COLO668 (cell line): ENCODE results near the gene FERMT1.
"Not testable (repeated sequence)": the region's sequence is repeated elsewhere in the genome, so short reads cannot be mapped to it uniquely, and the experiment has no call there.

Source experiments
- DNase-seq: peaks from one replicate; lab custom pipeline; 2025; ENCODE audit not compliant: unreplicated experiment; lab: John Stamatoyannopoulos, UW

Gene FERMT1

GRCh38 chr20:6041808-6042265 is 81.0 kb downstream of the FERMT1 start:
- DNase-seq, result no peak

DNA sequence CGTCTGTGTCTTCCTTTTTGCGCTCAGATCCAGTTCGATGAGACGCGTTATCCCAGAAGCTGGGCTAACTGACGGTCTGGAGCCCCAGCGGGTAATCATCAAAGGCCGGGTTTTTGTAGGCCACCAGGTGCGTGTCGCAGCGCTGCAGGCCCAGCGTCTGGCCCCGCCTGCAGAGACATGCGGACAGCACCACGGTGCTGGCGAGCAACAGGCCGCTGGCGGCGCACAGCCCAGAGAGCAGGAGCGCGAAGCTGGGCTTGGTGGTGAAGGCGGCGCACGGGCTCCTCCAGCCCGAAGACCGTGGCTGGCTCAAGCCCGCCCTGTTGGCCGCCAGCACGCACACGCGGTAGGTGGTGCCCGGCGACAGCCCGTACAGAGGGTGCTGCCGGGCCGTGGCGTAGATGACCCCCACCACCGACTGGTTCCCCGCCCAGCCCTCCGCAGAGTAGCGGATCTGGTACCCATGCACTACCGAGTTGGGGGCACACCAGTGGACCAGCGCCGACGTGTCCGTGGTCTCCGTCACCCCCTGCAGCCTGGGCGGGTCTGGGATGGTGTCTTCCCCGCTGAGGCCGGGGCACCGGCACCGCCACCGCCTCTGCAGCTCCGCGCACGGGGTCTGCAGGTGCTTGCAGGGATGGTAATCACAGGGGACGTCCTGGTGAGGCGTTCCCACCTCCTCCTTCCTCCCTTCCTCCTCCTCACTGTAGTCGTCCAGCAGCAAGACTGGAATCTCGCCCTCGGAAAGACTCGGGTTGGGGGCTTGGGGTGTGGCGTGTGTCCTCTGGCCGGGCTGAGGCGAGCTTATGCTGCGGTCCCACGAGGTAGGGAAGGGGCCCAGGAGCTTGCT is 81.6 kb downstream of the FERMT1 start:
- no peak for DNase-seq

- no peak for DNase-seq
Measured at GRCh38 chr20:6040540-6040939, 82.3 kb downstream of the FERMT1 start.

DNA sequence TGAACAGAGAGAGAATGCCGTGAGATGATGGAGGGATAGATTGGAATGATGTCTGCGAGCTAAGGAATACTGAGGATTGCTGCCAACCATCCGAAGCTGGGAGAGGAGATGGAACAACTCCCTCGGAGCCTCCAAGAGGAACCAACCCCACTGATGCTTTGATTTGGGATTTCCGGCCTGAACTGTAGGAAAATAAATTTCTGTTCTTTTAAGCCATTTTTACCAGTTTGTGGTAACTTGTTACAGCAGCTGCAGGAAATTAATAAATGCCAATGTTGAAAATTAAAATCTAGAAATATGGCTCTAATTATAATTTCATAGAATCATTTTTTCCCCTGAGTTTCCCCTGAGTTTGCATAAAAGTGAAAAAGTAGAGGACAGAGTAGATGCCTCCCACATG is 83.1 kb downstream of the FERMT1 start:
- DNase-seq, result no peak

GRCh38 chr20:6038256-6038655 is 84.6 kb downstream of the FERMT1 start:
- no peak for DNase-seq

DNA sequence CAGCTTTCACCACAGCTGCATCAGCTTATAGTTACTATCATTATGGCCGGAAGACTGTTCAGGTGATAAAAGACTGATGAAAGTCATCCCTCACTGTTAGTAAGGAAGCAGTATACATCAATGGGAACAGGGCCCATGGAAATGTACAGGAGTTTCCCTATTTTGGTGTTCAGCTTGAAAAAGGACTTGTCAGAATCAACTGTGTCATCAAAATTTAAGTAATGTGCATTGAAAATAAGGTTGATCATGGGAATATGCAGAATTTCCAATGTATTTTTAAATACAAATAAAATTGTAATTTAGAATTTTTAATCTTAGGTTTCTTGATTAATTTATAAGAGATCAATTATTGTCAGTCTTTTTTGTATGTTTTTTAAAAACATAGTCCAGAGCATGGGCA is 85.7 kb downstream of the FERMT1 start:
- DNase-seq, result no peak

GRCh38 chr20:6036213-6036612 is 86.6 kb downstream of the FERMT1 start:
- no peak for DNase-seq

DNA sequence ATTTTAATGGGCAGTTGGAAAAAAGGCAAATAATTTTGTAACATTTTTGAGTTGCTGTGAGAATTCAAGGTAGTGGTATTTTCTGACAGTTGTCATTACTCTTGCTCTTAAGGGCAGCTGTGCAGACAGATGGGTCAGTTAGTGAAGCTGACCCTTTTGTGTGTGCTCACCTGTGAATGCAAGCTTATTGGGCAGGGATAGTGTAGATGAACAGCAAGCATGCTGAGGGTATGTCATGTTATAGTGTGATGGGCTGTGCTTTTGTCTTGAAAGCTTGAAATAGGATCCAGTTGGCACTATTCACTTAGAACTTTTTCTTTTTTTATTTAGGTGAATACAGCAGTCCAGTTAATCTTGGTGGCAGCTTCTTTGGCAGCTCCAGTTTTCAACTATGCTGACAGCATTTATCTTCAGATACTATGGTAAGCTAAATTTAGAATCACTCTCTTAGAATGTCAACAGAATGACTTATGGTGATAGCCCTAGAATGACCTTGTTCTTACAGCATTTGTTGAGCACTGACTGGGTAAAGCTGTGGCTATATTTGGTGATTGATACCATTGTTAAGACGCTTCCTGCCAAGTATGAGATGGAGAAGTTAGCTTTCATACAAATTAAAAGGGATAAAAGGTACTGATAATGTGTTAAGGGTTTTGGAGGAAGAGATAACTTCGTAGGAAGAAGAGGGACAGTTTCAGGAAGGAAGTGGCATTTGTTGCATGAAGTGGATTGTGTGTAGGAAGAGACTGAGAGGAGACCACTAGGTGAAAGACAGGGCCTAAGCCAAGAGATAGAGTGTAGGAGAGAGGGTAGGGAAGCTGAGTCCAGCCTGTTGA is 88.5 kb downstream of the FERMT1 start:
- no peak for DNase-seq

DNA sequence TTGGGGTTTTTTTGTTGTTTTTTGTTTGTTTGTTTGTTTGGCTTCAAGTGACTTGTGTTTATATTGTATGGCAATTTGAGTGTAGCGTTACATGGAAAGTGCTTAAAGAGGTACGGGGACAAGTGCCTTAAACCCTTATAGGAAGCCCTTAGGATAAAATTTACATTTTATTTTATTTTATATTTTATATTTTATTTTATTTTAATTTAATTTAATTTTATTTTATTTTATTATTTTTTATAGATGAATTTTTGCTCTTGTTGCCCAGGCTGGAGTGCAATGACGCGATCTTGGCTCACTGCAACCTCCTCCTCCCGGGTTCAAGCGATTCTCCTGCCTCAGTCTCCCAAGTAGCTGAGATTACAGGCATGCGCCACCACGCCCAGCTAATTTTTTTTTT is 89.9 kb downstream of the FERMT1 start:
- DNase-seq, result not testable (repeated sequence)

DNA sequence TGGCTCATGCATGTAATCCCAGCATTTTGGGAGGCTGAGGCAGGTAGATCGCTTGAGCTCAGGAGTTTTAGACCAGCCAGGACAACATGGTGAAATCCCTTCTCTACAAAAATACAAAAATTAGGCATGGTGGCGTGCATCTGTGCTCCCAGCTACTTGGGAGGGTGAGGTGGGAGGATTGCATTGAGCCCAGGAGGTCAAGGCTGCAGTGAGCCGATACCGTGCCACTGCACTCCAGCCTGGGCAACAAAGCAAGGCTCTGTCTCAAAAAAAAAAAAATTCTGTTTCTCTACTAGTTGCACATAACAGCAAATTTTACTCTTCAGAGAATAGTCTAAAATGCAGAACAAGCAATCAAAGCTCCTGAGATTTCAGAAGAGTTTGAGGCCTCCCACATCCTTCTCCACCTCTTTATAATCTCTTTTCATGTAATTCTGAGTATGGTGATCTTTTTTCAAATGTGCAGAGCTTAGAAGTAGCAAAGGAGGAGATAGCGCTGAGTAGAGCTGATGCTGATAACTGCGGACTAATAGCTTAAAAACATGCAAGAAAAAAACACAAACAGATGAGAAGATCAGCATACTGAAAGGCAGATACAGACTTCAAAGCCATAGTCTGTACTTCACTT is 92.3 kb downstream of the FERMT1 start:
- no peak for DNase-seq

GRCh38 chr20:6029538-6029937 is 93.3 kb downstream of the FERMT1 start:
- DNase-seq, result no peak

DNA sequence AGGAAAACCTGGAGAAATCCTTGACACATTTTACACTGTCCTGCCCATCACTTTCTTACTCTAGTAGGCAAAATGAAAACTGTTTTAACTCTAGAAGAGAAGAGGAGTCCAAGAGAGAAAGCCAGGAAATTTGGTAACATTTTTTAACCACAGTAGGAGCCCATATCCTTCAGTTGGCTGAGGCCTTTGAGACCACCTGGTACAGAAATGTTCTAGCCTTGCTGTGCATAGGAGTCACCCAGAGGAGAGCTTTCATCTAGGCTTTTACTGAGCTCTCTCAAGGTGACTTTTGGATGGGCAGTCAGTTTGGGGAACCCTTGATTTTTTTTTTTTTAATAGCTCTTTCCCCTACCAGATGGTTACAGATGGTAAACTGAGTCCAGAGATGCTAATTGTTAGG is 94.0 kb downstream of the FERMT1 start:
- DNase-seq, result no peak

GRCh38 chr20:6026051-6026450 is 96.8 kb downstream of the FERMT1 start:
- DNase-seq, result no peak
